ENCODE data around the gene PTTG1IP.

GRCh38 chr21:44847261-44848056 lies 26.0 kb downstream of the PTTG1IP start:
- TF ChIP-seq IRF2 (CRISPR knock-in tag; IDR thresholded peaks at IDR 0.05) (no peak), DR1 (CRISPR knock-in tag; IDR thresholded peaks at IDR 0.05) (no peak), POLR2AphosphoS2 (IDR thresholded peaks at IDR 0.05; ENCODE audit: low read depth, low read length) (no peak), POLR2A (IDR thresholded peaks at IDR 0.05; ENCODE audit: insufficient read depth in 1 of 2, low read depth in 2 of 2, low read length in 2 of 2) (peak in 1 of 2 experiments; percentile 26; a peak in 1 of 4 replicates), POLR2AphosphoS5 (IDR thresholded peaks at IDR 0.05; ENCODE audit: low read depth, low read length) (peak; percentile 28), ZNF704 (CRISPR knock-in tag; IDR thresholded peaks at IDR 0.05; ENCODE audit: borderline replicate concordance) (no peak), CTCF (CRISPR knock-in tag; IDR thresholded peaks at IDR 0.05) (no peak), ATF4 (CRISPR knock-in tag; IDR thresholded peaks at IDR 0.05) (no peak)

All from HepG2 (cell line).